Measurements from ENCODE around the gene NFKBIE. TPM values are rescaled to one million over a fixed set of nuclear protein-coding genes. Genes with fewer than 3 reads are reported as not detected.
A peak's percentile ranks its signal among the peaks of the same experiment; 100 is the strongest.

NFKBIE gene
- total and polyA plus RNA-seq, 9 of the 15 experiments (the other 6 are each of a cell fraction or from before 2014, with no cell fraction given), result 2.1 to 16.4 (median 11.7) TPM

GRCh38 chr6:44246663-44247337, 18.6 kb downstream of the NFKBIE start, which contains the start of gene HSP90AB1 (continued):
- TF ChIP-seq GTF3C2 (IDR thresholded peaks at IDR 0.05; ENCODE audit: borderline replicate concordance, extremely low read depth, insufficient read length) (no peak), TRIM28 (IDR thresholded peaks at IDR 0.05) (peak; percentile 47; the same call in 1 of the 2 replicates), SUPT5H (IDR thresholded peaks at IDR 0.05) (peak; percentile 100), HES1 (IDR thresholded peaks at IDR 0.05; ENCODE audit: low read depth) (peak; percentile 65), GTF2B (IDR thresholded peaks at IDR 0.05; ENCODE audit: extremely low read depth, insufficient read length) (peak; percentile 98), MCM5 (IDR thresholded peaks at IDR 0.05; ENCODE audit: low read depth) (no peak), SIN3B (IDR thresholded peaks at IDR 0.05; ENCODE audit: low read depth) (no peak), SPI1 (IDR thresholded peaks at IDR 0.05; ENCODE audit: borderline replicate concordance, low read depth, low read length) (no peak), CREB1 (IDR thresholded peaks at IDR 0.05) (peak; percentile 87), CREB1 (CRISPR knock-in tag; IDR thresholded peaks at IDR 0.05) (peak; percentile 73), SMARCA4 (IDR thresholded peaks at IDR 0.05) (no peak), MEF2D (tag; conservative IDR thresholded peaks at IDR 0.05; ENCODE audit: low read depth) (peak; percentile 76), CLOCK (CRISPR knock-in tag; IDR thresholded peaks at IDR 0.05; ENCODE audit: borderline replicate concordance) (no peak), SMARCE1 (IDR thresholded peaks at IDR 0.05) (no peak), ZNF277 (CRISPR knock-in tag; IDR thresholded peaks at IDR 0.05; ENCODE audit: borderline replicate concordance) (no peak), BRD4 (IDR thresholded peaks at IDR 0.05) (peak; percentile 100), SIRT6 (IDR thresholded peaks at IDR 0.05; ENCODE audit: low read depth, low read length) (no peak), SMARCA5 (IDR thresholded peaks at IDR 0.05) (peak; percentile 98), ETV5 (CRISPR knock-in tag; IDR thresholded peaks at IDR 0.05; ENCODE audit: low read depth) (no peak), POLR2H (tag; IDR thresholded peaks at IDR 0.05; ENCODE audit: low read depth) (peak; percentile 99), SP1 (CRISPR knock-in tag; IDR thresholded peaks at IDR 0.05) (peak; percentile 97), ATF1 (CRISPR knock-in tag; IDR thresholded peaks at IDR 0.05) (peak; percentile 60; the same call in 1 of the 2 replicates), ATF1 (tag; IDR thresholded peaks at IDR 0.05) (peak; percentile 94)
